Stimulated activated CD8-positive, alpha-beta memory T cell treated with anti-CD3 and anti-CD28 coated beads, Interleukin-2, amount 100 ng/mL, for 1 hour (primary cell): ENCODE measurements around the gene C2orf80.
"Not testable (repeated sequence)": the region's sequence is repeated elsewhere in the genome, so short reads cannot be mapped to it uniquely, and the experiment has no call there.

Source experiments
- DNase-seq, 2 donors: peaks; one replicate each; pipeline ENCODE4 v3.0.0-alpha.2; 2020; ENCODE audit warnings: low read depth in 2 of 2

C2orf80 gene

GRCh38 chr2:208135794-208136715 is 53.8 kb downstream of the C2orf80 start:
- DNase-seq, result no peak

GRCh38 chr2:208134928-208135586 is 54.8 kb downstream of the C2orf80 start:
- DNase-seq, result no peak

GRCh38 chr2:208130712-208131110 is 59.1 kb downstream of the C2orf80 start:
- DNase-seq, result no peak

GRCh38 chr2:208129744-208130711 is 59.8 kb downstream of the C2orf80 start, which contains the start of gene CRYGC:
Gene CRYGC, minus strand, starts transcription at chr2:208129828. Its CDS starts 36 bp downstream, at chr2:208129792.
- DNase-seq, result no peak

GRCh38 chr2:208128136-208128535 is 61.7 kb downstream of the C2orf80 start:
- no peak for DNase-seq

- no peak for DNase-seq
Measured at GRCh38 chr2:208127090-208127489, 62.7 kb downstream of the C2orf80 start.

- no peak for DNase-seq
Measured at GRCh38 chr2:208125251-208125650, 64.6 kb downstream of the C2orf80 start.

GRCh38 chr2:208124013-208124715 is 65.7 kb downstream of the C2orf80 start, which contains the start of gene CRYGD:
Gene CRYGD, minus strand, starts transcription at chr2:208124524. Its CDS starts 51 bp downstream, at chr2:208124473.
- DNase-seq, result not testable (repeated sequence)

GRCh38 chr2:208122248-208122647 is 67.6 kb downstream of the C2orf80 start:
- no peak for DNase-seq

- DNase-seq, result no peak
Measured at GRCh38 chr2:208118918-208119317, 70.9 kb downstream of the C2orf80 start.

- DNase-seq, result not testable (repeated sequence)
Measured at GRCh38 chr2:208117390-208117789, 72.4 kb downstream of the C2orf80 start.
